Mesendoderm (in vitro differentiated cells): Measurements from ENCODE around the gene CCDC197.

ENCODE experiments used
- DNase-seq: peaks from one replicate; pipeline ENCODE4 v3.0.0; 2013
- H2AK5ac ChIP-seq: 2 replicates; pipeline ENCODE4 v1.6.1; 2013; ENCODE audit warnings: low read length, inconsistent platforms
- H2BK120ac ChIP-seq: 2 replicates; pipeline ENCODE4 v1.6.1; 2013; ENCODE audit warnings: low read depth, mild to moderate bottlenecking, low read length, moderate library complexity, mixed read lengths
- H2BK15ac ChIP-seq: replicated peaks from 2 replicates; pipeline ENCODE4 v1.6.1; 2013; ENCODE audit warnings: low read depth, mild to moderate bottlenecking, moderate library complexity
- H2BK5ac ChIP-seq: 2 replicates; pipeline ENCODE4 v1.6.1; 2013; ENCODE audit warnings: low read length, inconsistent platforms
- H3K18ac ChIP-seq: 2 replicates; pipeline ENCODE4 v1.6.1; 2013; ENCODE audit warnings: mild to moderate bottlenecking, low read length, mixed read lengths
- H3K23ac ChIP-seq: one replicate; pipeline ENCODE4 v1.6.1; 2013; ENCODE audit warnings: low read length
- H3K27ac ChIP-seq: 2 replicates; pipeline ENCODE4 v1.5.1; 2013; ENCODE audit warnings: low read depth, mild to moderate bottlenecking, inconsistent platforms, low read length, moderate library complexity
- H3K27me3 ChIP-seq: 2 replicates; pipeline ENCODE4 v1.6.1; 2013; ENCODE audit warnings: low read length, control low read depth, mild to moderate bottlenecking, inconsistent platforms; ENCODE audit not compliant: insufficient read depth, poor library complexity
- H3K36me3 ChIP-seq: 2 replicates; pipeline ENCODE4 v1.6.1; 2013; ENCODE audit warnings: low read length, inconsistent platforms; ENCODE audit not compliant: control insufficient read depth, insufficient read depth
- H3K4ac ChIP-seq: one replicate; pipeline ENCODE4 v1.6.1; 2013; ENCODE audit warnings: low read depth, mild to moderate bottlenecking, low read length, moderate library complexity
- H3K4me1 ChIP-seq: 2 replicates; pipeline ENCODE4 v1.6.1; 2013; ENCODE audit warnings: low read depth, low read length, inconsistent platforms; ENCODE audit not compliant: control insufficient read depth
- H3K4me2 ChIP-seq: 2 replicates; pipeline ENCODE4 v1.6.1; 2013; ENCODE audit warnings: low read length
- H3K4me3 ChIP-seq: 2 replicates; pipeline ENCODE4 v1.5.1; 2013; ENCODE audit warnings: mild to moderate bottlenecking, low read length
- H3K56ac ChIP-seq: one replicate; pipeline ENCODE4 v1.6.1; 2013; ENCODE audit warnings: low read length
- H3K79me1 ChIP-seq: 2 replicates; pipeline ENCODE4 v1.6.1; 2013; ENCODE audit warnings: low read length, inconsistent platforms
- H3K79me2 ChIP-seq: 2 replicates; pipeline ENCODE4 v1.6.1; 2013; ENCODE audit warnings: mild to moderate bottlenecking, low read length; ENCODE audit not compliant: control insufficient read depth, insufficient read depth
- H3K9ac ChIP-seq: 2 replicates; pipeline ENCODE4 v1.6.1; 2013; ENCODE audit warnings: low read length, inconsistent platforms
- H4K5ac ChIP-seq: one replicate; pipeline ENCODE4 v1.6.1; 2013; ENCODE audit warnings: low read length
- H4K8ac ChIP-seq: one replicate; pipeline ENCODE4 v1.6.1; 2013; ENCODE audit warnings: low read depth, mild to moderate bottlenecking, control low read depth, low read length, moderate library complexity
- WGBS: extraction: QIAGEN DNeasy Blood & Tissue Kit; methylation state at CpG from one replicate; pipeline ENCODE4 v1.1.7; 2013; ENCODE audit warnings: low lambda C conversion rate, missing lambda C conversion rate; ENCODE audit not compliant: insufficient coverage; ENCODE audit errors: extremely low coverage; 5-methylcytosine and 5-hydroxymethylcytosine counted together

The CCDC197 gene

DNA sequence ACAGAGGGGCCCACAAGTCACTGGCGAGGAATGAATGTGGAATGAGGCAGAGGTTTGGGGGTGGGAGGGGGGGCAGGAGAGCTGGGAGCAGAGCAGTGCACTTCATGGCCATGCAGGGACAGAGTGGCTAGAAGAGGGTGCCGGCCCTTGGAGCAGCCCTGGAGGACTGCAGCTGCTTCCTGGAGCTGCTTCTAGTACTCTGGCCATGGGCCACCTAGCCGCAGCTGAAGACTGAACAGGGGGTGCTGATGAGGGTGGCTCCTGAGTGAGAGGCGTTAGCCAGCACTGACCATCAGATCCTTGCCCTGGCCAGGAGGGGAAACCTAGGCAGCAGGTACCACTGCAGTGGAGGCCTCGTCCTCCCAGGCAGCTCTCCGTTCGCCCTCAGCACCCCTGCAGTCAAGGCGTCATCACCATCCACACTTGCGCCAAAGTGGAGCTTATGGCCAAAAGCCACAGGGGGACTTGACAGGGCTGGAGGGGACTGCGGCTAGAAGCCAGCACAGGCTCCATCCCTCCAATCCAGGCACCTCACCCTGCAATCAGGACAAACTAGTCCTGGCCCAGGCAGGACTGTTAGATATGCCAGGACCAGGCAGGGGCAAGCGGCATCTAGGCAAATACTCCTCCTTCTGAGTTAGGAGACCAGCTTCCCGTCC lies 45.5 kb downstream of the CCDC197 start:
- H2BK15ac ChIP-seq = no peak overlapping the region
- no peaks in the 10 kb centered on the region for H3K79me2 ChIP-seq
- no peak overlapping the region for H3K23ac ChIP-seq
- H2AK5ac ChIP-seq = no peak overlapping the region
- no peaks in the 10 kb centered on the region for H3K79me1 ChIP-seq
- H3K27ac ChIP-seq = no peak overlapping the region
- no peak overlapping the region for H3K4ac ChIP-seq
- H2BK120ac ChIP-seq = no peak overlapping the region
- DNase-seq = no peak
- H3K27me3 ChIP-seq = no peaks in the 10 kb centered on the region
- peaks cover 10% of the 10 kb centered on the region for H3K36me3 ChIP-seq
- H3K4me1 ChIP-seq = no peaks in the 10 kb centered on the region
- no peak overlapping the region for H3K9ac ChIP-seq
- no peak overlapping the region for H3K4me3 ChIP-seq
- no peak overlapping the region for H3K4me2 ChIP-seq
- no peak overlapping the region for H3K56ac ChIP-seq
- no peak overlapping the region for H2BK5ac ChIP-seq
- no peak overlapping the region for H4K8ac ChIP-seq
- no peak overlapping the region for H3K18ac ChIP-seq
- H4K5ac ChIP-seq = no peak overlapping the region
- WGBS = no CpG with 5 or more reads among the region's 12 CpGs

GRCh38 chr14:94043111-94043755 lies 46.1 kb downstream of the CCDC197 start:
- H3K18ac ChIP-seq = no peak overlapping the region
- no peak overlapping the region for H4K8ac ChIP-seq
- H3K56ac ChIP-seq = no peak overlapping the region
- H2AK5ac ChIP-seq = no peak overlapping the region
- no peak overlapping the region for H3K27ac ChIP-seq
- no peak overlapping the region for H2BK5ac ChIP-seq
- no peaks in the 10 kb centered on the region for H3K4me1 ChIP-seq
- H3K9ac ChIP-seq = no peak overlapping the region
- H2BK15ac ChIP-seq = no peak overlapping the region
- H3K4me2 ChIP-seq = no peak overlapping the region
- H3K4me3 ChIP-seq = no peak overlapping the region
- H2BK120ac ChIP-seq = no peak overlapping the region
- H4K5ac ChIP-seq = no peak overlapping the region
- H3K23ac ChIP-seq = no peak overlapping the region
- no peak overlapping the region for H3K4ac ChIP-seq
- H3K36me3 ChIP-seq = peaks cover 10% of the 10 kb centered on the region
- H3K79me1 ChIP-seq = no peaks in the 10 kb centered on the region
- WGBS = no CpG with 5 or more reads among the region's 13 CpGs
- no peaks in the 10 kb centered on the region for H3K79me2 ChIP-seq
- no peaks in the 10 kb centered on the region for H3K27me3 ChIP-seq
- no peak for DNase-seq

- no peak overlapping the region for H3K4me2 ChIP-seq
- H3K4ac ChIP-seq = no peak overlapping the region
- no peak overlapping the region for H2BK120ac ChIP-seq
- H3K36me3 ChIP-seq = peaks cover 10% of the 10 kb centered on the region
- no peak overlapping the region for H3K18ac ChIP-seq
- no peak overlapping the region for H2BK15ac ChIP-seq
- no peaks in the 10 kb centered on the region for H3K79me2 ChIP-seq
- H3K4me3 ChIP-seq = no peak overlapping the region
- no peaks in the 10 kb centered on the region for H3K27me3 ChIP-seq
- DNase-seq = no peak
- no peak overlapping the region for H3K56ac ChIP-seq
- no peak overlapping the region for H3K27ac ChIP-seq
- no peak overlapping the region for H4K8ac ChIP-seq
- no peak overlapping the region for H2AK5ac ChIP-seq
- WGBS = no CpG with 5 or more reads among the region's 14 CpGs
- no peak overlapping the region for H2BK5ac ChIP-seq
- no peak overlapping the region for H4K5ac ChIP-seq
- no peak overlapping the region for H3K23ac ChIP-seq
- H3K9ac ChIP-seq = no peak overlapping the region
- no peaks in the 10 kb centered on the region for H3K79me1 ChIP-seq
- H3K4me1 ChIP-seq = no peaks in the 10 kb centered on the region
Observed at GRCh38 chr14:94043756-94044475, 46.8 kb downstream of the CCDC197 start.

DNA sequence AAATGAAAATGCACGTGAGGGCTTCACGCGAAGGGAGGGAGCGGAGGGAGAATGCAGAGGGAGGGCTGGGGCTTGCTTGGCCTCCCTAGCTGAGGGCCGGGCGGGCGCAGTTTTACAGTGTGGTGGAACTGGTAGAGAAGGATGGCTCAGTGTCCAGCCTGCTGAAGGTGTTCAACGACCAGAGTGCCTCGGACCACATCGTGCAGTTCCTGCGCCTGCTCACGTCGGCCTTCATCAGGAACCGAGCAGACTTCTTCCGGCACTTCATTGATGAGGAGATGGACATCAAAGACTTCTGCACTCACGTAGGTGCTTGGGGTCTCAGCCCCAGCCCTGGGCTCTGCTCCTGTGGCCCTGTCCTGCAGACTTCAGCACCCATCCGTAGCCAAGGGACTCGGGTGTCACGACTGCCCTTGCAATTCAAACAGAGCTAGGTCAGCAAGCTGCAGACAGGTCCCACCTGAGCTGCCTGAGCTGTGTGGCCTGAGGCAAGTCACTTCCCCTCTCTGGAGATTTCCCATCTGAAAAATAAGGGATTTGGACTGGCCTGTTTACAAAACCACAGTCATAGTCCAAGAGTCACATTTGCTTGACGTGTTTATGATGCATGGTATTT lies 47.5 kb downstream of the CCDC197 start:
- H3K4me3 ChIP-seq = no peak overlapping the region
- no peak overlapping the region for H3K4me2 ChIP-seq
- no peak overlapping the region for H3K27ac ChIP-seq
- H3K56ac ChIP-seq = no peak overlapping the region
- no peaks in the 10 kb centered on the region for H3K79me2 ChIP-seq
- H3K27me3 ChIP-seq = no peaks in the 10 kb centered on the region
- no peak overlapping the region for H3K4ac ChIP-seq
- H3K79me1 ChIP-seq = no peaks in the 10 kb centered on the region
- H4K8ac ChIP-seq = no peak overlapping the region
- H3K23ac ChIP-seq = no peak overlapping the region
- H2BK120ac ChIP-seq = no peak overlapping the region
- WGBS = no CpG with 5 or more reads among the region's 20 CpGs
- H2BK5ac ChIP-seq = no peak overlapping the region
- H3K9ac ChIP-seq = no peak overlapping the region
- H2BK15ac ChIP-seq = no peak overlapping the region
- H2AK5ac ChIP-seq = no peak overlapping the region
- H3K36me3 ChIP-seq = peaks cover 11% of the 10 kb centered on the region
- no peak overlapping the region for H3K18ac ChIP-seq
- H4K5ac ChIP-seq = no peak overlapping the region
- H3K4me1 ChIP-seq = no peaks in the 10 kb centered on the region
- DNase-seq = no peak

- no CpG with 5 or more reads among the region's 8 CpGs for WGBS
- H3K36me3 ChIP-seq = peaks cover 13% of the 10 kb centered on the region
Observed at GRCh38 chr14:94045101-94045500, 48.0 kb downstream of the CCDC197 start.

More at GRCh38 chr14:94045101-94045500, 48.0 kb downstream of the CCDC197 start:
- H3K4me2 ChIP-seq = no peak overlapping the region
- H3K4me3 ChIP-seq = no peak overlapping the region
- H3K27ac ChIP-seq = no peak overlapping the region
- H3K79me1 ChIP-seq = no peaks in the 10 kb centered on the region
- H3K56ac ChIP-seq = no peak overlapping the region
- no peak for DNase-seq
- no peak overlapping the region for H4K8ac ChIP-seq
- H3K9ac ChIP-seq = no peak overlapping the region
- H3K79me2 ChIP-seq = no peaks in the 10 kb centered on the region
- no peak overlapping the region for H2BK15ac ChIP-seq
- no peak overlapping the region for H2BK5ac ChIP-seq
- no peak overlapping the region for H3K23ac ChIP-seq
- H3K18ac ChIP-seq = no peak overlapping the region
- H3K27me3 ChIP-seq = no peaks in the 10 kb centered on the region
- H4K5ac ChIP-seq = no peak overlapping the region
- H3K4ac ChIP-seq = no peak overlapping the region
- no peak overlapping the region for H2BK120ac ChIP-seq
- H3K4me1 ChIP-seq = no peaks in the 10 kb centered on the region
- H2AK5ac ChIP-seq = no peak overlapping the region
